Karpas-422 (cell line): ENCODE data around the gene NFKBIE. TPM values are rescaled to one million over a fixed set of nuclear protein-coding genes. Genes with fewer than 3 reads are reported as not detected.
"Not testable (repeated sequence)": the region's sequence is repeated elsewhere in the genome, so short reads cannot be mapped to it uniquely, and the experiment has no call there.

Source experiments
- DNase-seq: peaks from one replicate; pipeline ENCODE4 v3.0.0-alpha.2; 2015
- H2AFZ ChIP-seq: fragments of 200-600 bp; sonication (generic); 2 replicates; pipeline ENCODE4 v1.6.1; 2014; ENCODE audit warnings: antibody characterized with exemption, low read length, mixed read lengths
- H3K27ac ChIP-seq: fragments of 200-600 bp; sonication (generic); 2 replicates; pipeline ENCODE4 v1.5.1; 2014; ENCODE audit warnings: mild to moderate bottlenecking, low read length, moderate library complexity
- H3K27me3 ChIP-seq: fragments of 200-600 bp; sonication (generic); 2 replicates; pipeline ENCODE4 v1.6.1; 2014; ENCODE audit warnings: low read length, mixed read lengths
- H3K36me3 ChIP-seq: fragments of 200-600 bp; sonication (generic); 2 replicates; pipeline ENCODE4 v1.6.1; 2014; ENCODE audit warnings: low read length, mixed read lengths; ENCODE audit not compliant: insufficient read depth
- H3K4me1 ChIP-seq: fragments of 200-600 bp; sonication (generic); 2 replicates; pipeline ENCODE4 v1.6.1; 2014; ENCODE audit warnings: mild to moderate bottlenecking, low read length, mixed read lengths
- H3K4me2 ChIP-seq: fragments of 200-600 bp; sonication (generic); 2 replicates; pipeline ENCODE4 v1.6.1; 2014; ENCODE audit warnings: low read length, low read depth, mild to moderate bottlenecking; ENCODE audit not compliant: poor library complexity, severe bottlenecking
- H3K4me3 ChIP-seq: fragments of 200-600 bp; sonication (generic); 2 replicates; pipeline ENCODE4 v1.5.1; 2014; ENCODE audit warnings: mild to moderate bottlenecking, antibody characterized with exemption, low read length, mixed read lengths
- H3K79me2 ChIP-seq: fragments of 200-600 bp; sonication (generic); 2 replicates; pipeline ENCODE4 v1.6.1; 2014; ENCODE audit warnings: mild to moderate bottlenecking, low read length, mixed read lengths
- H3K9ac ChIP-seq: fragments of 200-600 bp; sonication (generic); 2 replicates; pipeline ENCODE4 v1.6.0; 2014; ENCODE audit warnings: low read length
- H3K9me2 ChIP-seq: fragments of 200-600 bp; sonication (generic), shearing (Covaris generic); replicated peaks from 2 replicates; pipeline ENCODE4 v1.6.0; 2014; ENCODE audit warnings: mild to moderate bottlenecking, low read length, moderate library complexity; ENCODE audit not compliant: insufficient read depth
- H3K9me3 ChIP-seq: fragments of 300-700, 200-600 bp; sonication (generic); 2 replicates; pipeline ENCODE4 v1.6.1; 2014; ENCODE audit warnings: low read length, mixed read lengths
- H4K20me1 ChIP-seq: fragments of 200-600 bp; sonication (generic); 2 replicates; pipeline ENCODE4 v1.6.1; 2014; ENCODE audit warnings: mild to moderate bottlenecking, antibody characterized with exemption, low read length, low read depth; ENCODE audit not compliant: insufficient read depth
- total RNA-seq: library from RNA; depleted of rRNA; stranded (reverse); fragments of >200 nt; shearing (Covaris generic); gene quantifications from 2 replicates; pipeline ENCODE4 v1.2.3, GENCODE V29; 2014; ENCODE audit warnings: low replicate concordance

The NFKBIE gene
- total RNA-seq, 1 experiment from 2014 or later = 26.1 TPM

DNA sequence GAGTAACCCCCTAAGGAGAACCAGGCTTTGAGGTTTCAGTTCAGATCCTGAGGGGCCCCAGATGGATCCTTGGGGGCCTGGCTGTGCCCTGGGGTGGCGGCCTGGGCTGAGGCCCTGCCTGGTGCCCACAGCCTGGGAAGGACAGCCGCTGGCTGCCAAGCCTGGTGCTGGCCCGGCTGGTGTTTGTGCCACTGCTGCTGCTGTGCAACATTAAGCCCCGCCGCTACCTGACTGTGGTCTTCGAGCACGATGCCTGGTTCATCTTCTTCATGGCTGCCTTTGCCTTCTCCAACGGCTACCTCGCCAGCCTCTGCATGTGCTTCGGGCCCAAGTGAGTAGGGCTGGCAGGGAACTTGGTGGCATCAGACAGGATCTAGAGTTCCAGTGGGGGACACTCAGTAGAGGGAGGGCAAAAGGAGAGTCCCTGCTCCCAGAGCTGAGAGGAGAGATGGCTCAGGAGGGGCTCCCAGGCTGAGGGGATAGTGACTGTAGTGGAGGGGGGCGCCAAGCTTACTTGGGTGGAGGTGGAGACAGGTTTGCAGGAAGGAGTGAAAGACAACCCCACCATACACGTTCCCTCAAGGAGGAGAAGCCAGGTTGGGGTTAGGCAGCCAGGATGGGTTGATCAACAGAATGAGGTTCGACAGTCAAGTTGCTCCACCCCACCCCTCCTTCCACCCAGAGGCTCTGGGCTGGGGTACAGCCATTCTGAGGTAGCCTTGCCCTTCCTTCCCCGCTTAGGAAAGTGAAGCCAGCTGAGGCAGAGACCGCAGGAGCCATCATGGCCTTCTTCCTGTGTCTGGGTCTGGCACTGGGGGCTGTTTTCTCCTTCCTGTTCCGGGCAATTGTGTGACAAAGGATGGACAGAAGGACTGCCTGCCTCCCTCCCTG, 32.4 kb downstream of the NFKBIE start:
- Histone ChIP-seq H3K9ac (no peak overlapping the region), H3K4me1 (peaks cover 9% of the 10 kb centered on the region), H4K20me1 (no peaks in the 10 kb centered on the region), H3K79me2 (peaks cover 3% of the 10 kb centered on the region; the same call in 1 of the 2 replicates), H3K36me3 (no peaks in the 10 kb centered on the region; the same call in 1 of the 2 replicates), H3K27me3 (no peaks in the 10 kb centered on the region), H3K4me2 (no peak overlapping the region), H3K9me3 (no peaks in the 10 kb centered on the region), H2AFZ (no peak overlapping the region), H3K9me2 (no peaks in the 10 kb centered on the region), H3K27ac (no peak overlapping the region), H3K4me3 (no peak overlapping the region)
- DNase-seq = no peak

DNA sequence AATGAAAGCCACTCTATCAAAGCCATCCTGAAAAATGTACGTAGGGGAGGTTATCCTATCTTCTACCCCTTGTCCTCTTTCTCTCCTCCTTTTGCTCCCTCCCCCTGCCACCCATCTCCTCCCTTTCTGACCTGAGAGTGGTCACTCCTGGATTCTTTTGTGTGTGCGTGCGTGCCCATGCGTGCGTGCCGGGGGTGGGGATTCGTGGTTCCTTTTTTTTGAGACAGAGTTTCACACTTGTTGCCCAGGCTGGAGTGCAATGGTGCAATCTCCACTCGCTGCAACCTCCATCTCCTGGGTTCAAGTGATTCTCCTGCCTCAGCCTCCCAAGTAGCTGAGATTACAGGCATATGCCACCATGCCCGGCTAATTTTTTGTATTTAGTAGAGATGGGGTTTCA, 33.9 kb downstream of the NFKBIE start:
- H3K4me2 ChIP-seq, H3K4me1 ChIP-seq, H3K27ac ChIP-seq, H3K4me3 ChIP-seq, H3K9me2 ChIP-seq, H3K27me3 ChIP-seq, H2AFZ ChIP-seq, DNase-seq, H3K9me3 ChIP-seq, H3K36me3 ChIP-seq, H3K9ac ChIP-seq, H4K20me1 ChIP-seq: not testable (repeated sequence)
- peaks cover 11% of the 10 kb centered on the region for H3K79me2 ChIP-seq

DNA sequence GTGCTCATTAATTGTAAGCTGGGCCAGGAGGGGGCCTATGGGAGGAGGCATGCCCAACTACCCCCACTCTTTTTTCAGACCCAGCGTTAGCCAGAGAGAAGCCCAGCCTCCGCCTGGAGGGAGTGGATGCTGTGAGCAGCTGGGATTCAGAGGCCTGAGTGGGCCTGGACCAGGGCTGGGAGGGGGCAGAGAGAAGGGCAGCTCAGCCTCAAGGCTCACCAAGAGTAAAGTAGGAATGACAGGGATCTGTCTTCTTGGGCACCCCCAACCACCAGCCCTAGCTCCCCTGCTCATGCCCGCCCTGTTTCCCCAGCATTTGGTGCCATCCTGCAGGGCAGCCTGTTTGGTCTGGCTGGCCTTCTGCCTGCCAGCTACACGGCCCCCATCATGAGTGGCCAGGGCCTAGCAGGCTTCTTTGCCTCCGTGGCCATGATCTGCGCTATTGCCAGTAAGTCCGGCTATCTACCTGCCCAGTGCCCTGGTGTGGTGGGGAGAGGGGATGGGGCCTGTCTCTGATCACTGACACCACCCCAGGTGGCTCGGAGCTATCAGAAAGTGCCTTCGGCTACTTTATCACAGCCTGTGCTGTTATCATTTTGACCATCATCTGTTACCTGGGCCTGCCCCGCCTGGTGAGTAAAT, 35.2 kb downstream of the NFKBIE start:
- H3K4me2 ChIP-seq = no peak overlapping the region
- no peaks in the 10 kb centered on the region for H3K9me3 ChIP-seq
- H3K9ac ChIP-seq = no peak overlapping the region
- no peak overlapping the region for H3K4me3 ChIP-seq
- H3K4me1 ChIP-seq = peaks cover 16% of the 10 kb centered on the region
- H4K20me1 ChIP-seq = no peaks in the 10 kb centered on the region
- peaks cover 24% of the 10 kb centered on the region for H3K79me2 ChIP-seq
- no peak overlapping the region for H2AFZ ChIP-seq
- DNase-seq = no peak
- no peaks in the 10 kb centered on the region for H3K27me3 ChIP-seq
- no peak overlapping the region for H3K27ac ChIP-seq
- H3K36me3 ChIP-seq = no peaks in the 10 kb centered on the region; the same call in 1 of the 2 replicates
- no peaks in the 10 kb centered on the region for H3K9me2 ChIP-seq

DNA sequence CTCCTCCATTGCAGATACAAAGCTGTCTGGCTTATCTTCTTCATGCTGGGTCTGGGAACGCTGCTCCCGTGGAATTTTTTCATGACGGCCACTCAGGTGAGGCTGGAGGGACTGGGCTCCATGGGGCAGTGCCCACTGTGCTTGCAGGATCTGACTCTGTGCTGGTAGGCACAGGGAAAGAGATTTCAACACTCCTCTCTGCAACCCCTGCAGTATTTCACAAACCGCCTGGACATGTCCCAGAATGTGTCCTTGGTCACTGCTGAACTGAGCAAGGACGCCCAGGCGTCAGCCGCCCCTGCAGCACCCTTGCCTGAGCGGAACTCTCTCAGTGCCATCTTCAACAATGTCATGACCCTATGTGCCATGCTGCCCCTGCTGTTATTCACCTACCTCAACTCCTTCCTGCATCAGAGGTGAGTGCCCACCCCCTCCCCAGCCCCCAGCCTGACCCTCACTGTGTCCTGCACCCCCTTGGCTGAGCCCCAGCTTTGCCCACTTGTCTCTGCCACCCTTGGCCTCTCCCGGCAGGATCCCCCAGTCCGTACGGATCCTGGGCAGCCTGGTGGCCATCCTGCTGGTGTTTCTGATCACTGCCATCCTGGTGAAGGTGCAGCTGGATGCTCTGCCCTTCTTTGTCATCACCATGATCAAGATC, 35.8 kb downstream of the NFKBIE start:
- no peak overlapping the region for H2AFZ ChIP-seq
- H3K9ac ChIP-seq = no peak overlapping the region
- H3K79me2 ChIP-seq = peaks cover 31% of the 10 kb centered on the region
- no peaks in the 10 kb centered on the region for H4K20me1 ChIP-seq
- no peak overlapping the region for H3K4me3 ChIP-seq
- DNase-seq = no peak
- H3K9me3 ChIP-seq = no peaks in the 10 kb centered on the region
- no peak overlapping the region for H3K27ac ChIP-seq
- H3K9me2 ChIP-seq = no peaks in the 10 kb centered on the region
- peaks cover 23% of the 10 kb centered on the region for H3K4me1 ChIP-seq
- H3K27me3 ChIP-seq = no peaks in the 10 kb centered on the region
- no peaks in the 10 kb centered on the region; the same call in 1 of the 2 replicates for H3K36me3 ChIP-seq
- H3K4me2 ChIP-seq = no peak overlapping the region

DNA sequence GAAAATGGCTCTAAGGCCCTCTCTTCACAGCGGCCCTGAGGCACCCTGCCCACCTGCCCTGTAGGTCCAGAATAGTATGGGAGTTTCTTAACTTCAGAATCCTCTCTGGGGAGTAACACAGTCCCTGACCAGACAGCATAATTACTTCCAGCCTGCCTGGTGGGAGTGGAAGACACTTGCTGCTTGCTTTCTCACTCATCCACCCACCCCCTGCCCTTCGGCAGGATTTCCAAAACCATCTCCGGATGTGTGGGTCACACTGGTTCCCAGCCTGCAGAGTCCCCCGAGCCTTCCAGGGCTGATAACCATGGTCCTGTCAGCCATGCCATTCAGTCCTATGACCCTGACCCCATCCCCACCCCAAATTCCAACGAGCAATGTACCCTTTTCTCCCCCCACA, 36.5 kb downstream of the NFKBIE start:
- Histone ChIP-seq H4K20me1 (no peaks in the 10 kb centered on the region), H3K9me3 (no peaks in the 10 kb centered on the region)

DNA sequence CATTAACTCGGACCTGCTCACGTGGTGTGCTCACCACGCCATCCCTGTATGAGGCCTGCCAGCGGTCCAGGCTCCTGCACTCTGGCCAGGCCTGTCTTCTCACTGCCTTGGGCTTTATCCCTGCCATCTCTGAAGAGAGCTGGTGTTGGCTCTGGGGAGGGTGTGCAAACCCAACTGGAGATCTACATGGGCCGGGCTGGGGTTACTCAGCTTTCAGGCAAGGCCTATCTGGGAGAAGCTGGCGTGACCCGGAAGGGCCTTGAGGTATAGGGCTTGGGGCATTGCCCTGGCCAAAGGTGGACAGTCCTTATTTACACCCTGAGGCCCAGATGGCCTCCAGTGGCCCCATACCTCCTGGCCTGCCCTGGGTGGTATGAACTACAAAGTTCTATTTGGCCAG, 36.9 kb downstream of the NFKBIE start:
- Histone ChIP-seq H3K9ac (no peak overlapping the region), H3K9me3 (no peaks in the 10 kb centered on the region)

More for the DNA sequence above, 36.5 kb downstream of the NFKBIE start:
- Histone ChIP-seq H3K27ac (no peak overlapping the region), H3K9me2 (no peaks in the 10 kb centered on the region), H2AFZ (no peak overlapping the region), H3K9ac (no peak overlapping the region), H3K4me2 (no peak overlapping the region), H3K4me1 (peaks cover 27% of the 10 kb centered on the region), H3K27me3 (no peaks in the 10 kb centered on the region), H3K4me3 (no peak overlapping the region), H3K36me3 (no peaks in the 10 kb centered on the region; the same call in 1 of the 2 replicates), H3K79me2 (peaks cover 37% of the 10 kb centered on the region)
- DNase-seq = no peak

DNA sequence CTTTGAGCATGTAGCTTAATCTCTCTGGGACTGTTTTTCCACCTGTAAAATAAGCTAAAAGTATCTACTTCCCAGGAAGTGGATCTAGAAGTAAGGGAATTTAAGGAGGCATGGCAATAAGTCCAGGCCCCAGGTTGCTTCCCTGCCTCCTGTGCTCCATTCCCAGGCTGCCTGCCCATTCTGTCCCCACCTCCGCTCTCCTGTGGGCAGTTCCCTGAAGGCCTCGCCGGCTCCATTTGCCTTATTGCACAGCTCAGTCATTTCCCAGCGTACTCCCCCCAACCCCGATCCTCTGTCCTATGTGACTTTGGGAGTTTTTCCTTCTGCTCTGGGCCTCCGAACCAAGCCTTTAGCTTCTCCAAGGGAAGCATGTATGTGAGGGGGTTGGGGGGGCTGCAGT, 37.3 kb downstream of the NFKBIE start:
- Histone ChIP-seq H3K4me2 (no peak overlapping the region), H3K4me1 (peaks cover 28% of the 10 kb centered on the region), H3K27ac (no peak overlapping the region), H3K9me2 (no peaks in the 10 kb centered on the region), H3K9me3 (no peaks in the 10 kb centered on the region), H4K20me1 (no peaks in the 10 kb centered on the region), H3K27me3 (no peaks in the 10 kb centered on the region), H3K79me2 (peaks cover 39% of the 10 kb centered on the region), H3K9ac (no peak overlapping the region), H2AFZ (no peak overlapping the region), H3K36me3 (no peaks in the 10 kb centered on the region; the same call in 1 of the 2 replicates), H3K4me3 (no peak overlapping the region)
- no peak for DNase-seq

More for the DNA sequence above, 36.9 kb downstream of the NFKBIE start:
- Histone ChIP-seq H3K4me1 (peaks cover 27% of the 10 kb centered on the region), H3K27ac (no peak overlapping the region), H2AFZ (no peak overlapping the region), H4K20me1 (no peaks in the 10 kb centered on the region), H3K4me3 (no peak overlapping the region), H3K9me2 (no peaks in the 10 kb centered on the region), H3K27me3 (no peaks in the 10 kb centered on the region), H3K36me3 (no peaks in the 10 kb centered on the region; the same call in 1 of the 2 replicates), H3K4me2 (no peak overlapping the region), H3K79me2 (peaks cover 39% of the 10 kb centered on the region)
- DNase-seq = no peak
